ENCODE measurements around the gene ANXA6. TPM values are rescaled to one million over a fixed set of nuclear protein-coding genes. Genes with fewer than 3 reads are reported as not detected.
"Not testable (repeated sequence)": the region's sequence is repeated elsewhere in the genome, so short reads cannot be mapped to it uniquely, and the experiment has no call there.

ANXA6 gene
- total RNA-seq, 4 donors from 2014 or later = 91.6 to 164 (median 142) TPM

DNA sequence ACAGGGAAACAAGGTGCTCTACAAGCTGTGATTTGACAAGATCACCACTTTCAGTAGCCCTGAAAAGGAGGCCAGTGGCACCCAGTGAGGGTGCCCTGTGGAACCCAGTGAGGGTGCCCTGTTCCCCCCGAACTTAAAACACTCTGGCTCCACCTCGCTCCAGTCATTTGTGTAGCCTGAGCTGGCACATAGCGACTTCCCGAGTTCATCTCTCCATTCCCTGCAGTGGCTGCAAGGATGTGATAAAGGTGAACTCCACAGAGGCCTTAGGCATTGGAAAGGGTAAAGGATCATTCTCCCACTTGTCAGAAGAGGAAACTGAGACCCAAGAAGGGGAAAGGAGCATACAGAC, 21.9 kb upstream of the ANXA6 start:
- intact Hi-C loops (cut with DNase I; ENCODE audit: low total_unique reads) = loop anchor here (10.0 kb wide), 1 partner anchor 385 kb away; no protein-coding TSS in a partner anchor
- TF ChIP-seq POLR2A (IDR thresholded peaks at IDR 0.05) = no peak
- TF ChIP-seq, protein P1, sequence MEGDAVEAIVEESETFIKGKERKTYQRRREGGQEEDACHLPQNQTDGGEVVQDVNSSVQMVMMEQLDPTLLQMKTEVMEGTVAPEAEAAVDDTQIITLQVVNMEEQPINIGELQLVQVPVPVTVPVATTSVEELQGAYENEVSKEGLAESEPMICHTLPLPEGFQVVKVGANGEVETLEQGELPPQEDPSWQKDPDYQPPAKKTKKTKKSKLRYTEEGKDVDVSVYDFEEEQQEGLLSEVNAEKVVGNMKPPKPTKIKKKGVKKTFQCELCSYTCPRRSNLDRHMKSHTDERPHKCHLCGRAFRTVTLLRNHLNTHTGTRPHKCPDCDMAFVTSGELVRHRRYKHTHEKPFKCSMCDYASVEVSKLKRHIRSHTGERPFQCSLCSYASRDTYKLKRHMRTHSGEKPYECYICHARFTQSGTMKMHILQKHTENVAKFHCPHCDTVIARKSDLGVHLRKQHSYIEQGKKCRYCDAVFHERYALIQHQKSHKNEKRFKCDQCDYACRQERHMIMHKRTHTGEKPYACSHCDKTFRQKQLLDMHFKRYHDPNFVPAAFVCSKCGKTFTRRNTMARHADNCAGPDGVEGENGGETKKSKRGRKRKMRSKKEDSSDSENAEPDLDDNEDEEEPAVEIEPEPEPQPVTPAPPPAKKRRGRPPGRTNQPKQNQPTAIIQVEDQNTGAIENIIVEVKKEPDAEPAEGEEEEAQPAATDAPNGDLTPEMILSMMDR (IDR thresholded peaks at IDR 0.05 in 4 of 5, conservative IDR thresholded peaks at IDR 0.05 in 1 of 5) = no peak
- ATAC-seq (no peak), DNase-seq (no peak)
- H3K27me3 ChIP-seq = no peaks in the 10 kb centered on the region
- peaks cover 12 to 25% of the 10 kb centered on the region in 2 donors for H3K4me1 ChIP-seq
- peaks cover 0 to 28% of the 10 kb centered on the region in 2 donors for H3K36me3 ChIP-seq
- peak overlapping the region in 3 of 4 donors; percentile 0 to 70 (median 50) for H3K27ac ChIP-seq
- in situ Hi-C loops (cut with MboI; ENCODE audit: low sequenced_read_pairs in 4 of 4) = no loop called here
- H3K4me3 ChIP-seq = no peak overlapping the region
- no peaks in the 10 kb centered on the region for H3K9me3 ChIP-seq

DNA sequence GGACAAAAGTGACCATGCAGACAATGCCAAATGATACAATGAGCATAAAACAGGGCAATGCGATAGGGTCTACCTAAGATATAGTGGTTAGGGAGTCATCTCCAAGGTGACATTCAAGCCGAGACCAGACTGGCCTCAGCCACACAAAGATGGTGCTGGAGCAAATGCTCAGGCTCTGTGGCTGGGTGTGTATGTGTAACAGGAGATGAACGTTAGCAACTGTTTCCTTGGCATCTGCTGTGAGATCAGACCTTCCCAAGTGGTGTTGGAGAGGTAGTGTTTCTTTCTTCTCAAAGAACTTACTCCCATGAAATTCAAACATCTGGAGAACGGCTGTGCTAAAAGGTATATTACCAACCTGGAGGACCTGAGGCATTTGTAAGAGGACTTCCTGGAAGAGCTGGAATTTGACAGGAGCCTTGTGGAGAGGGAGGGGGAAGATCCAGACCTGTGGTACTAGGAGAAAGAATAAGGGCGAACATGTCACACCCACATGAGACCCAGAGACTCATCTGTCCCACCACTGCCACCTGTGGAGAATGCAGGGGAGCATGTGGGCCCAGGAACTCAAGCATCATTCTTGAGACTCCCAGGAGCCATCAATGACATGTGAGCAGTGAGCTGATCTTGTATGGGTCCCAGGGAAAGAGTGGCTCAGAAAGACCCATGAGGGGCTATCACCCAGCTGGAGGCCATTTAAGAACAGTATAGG, 21.4 kb upstream of the ANXA6 start:
- DNase-seq (no peak), ATAC-seq (peak; percentile 62 to 66)
- TF ChIP-seq, protein P1 (IDR thresholded peaks at IDR 0.05 in 4 of 5, conservative IDR thresholded peaks at IDR 0.05 in 1 of 5) = no peak
- TF ChIP-seq POLR2A (IDR thresholded peaks at IDR 0.05) = no peak
- Histone ChIP-seq H3K4me3 (no peak overlapping the region), H3K27ac (peak overlapping the region in 3 of 4 donors; percentile 0 to 70 (median 50)), H3K27me3 (no peaks in the 10 kb centered on the region), H3K36me3 (peaks cover 0 to 22% of the 10 kb centered on the region in 2 donors), H3K4me1 (peaks cover 16 to 25% of the 10 kb centered on the region in 2 donors), H3K9me3 (no peaks in the 10 kb centered on the region)
- intact Hi-C loops (cut with DNase I; ENCODE audit: low total_unique reads) (loop anchor here (10.0 kb wide), 1 partner anchor 384 kb away; no protein-coding TSS in a partner anchor), in situ Hi-C loops (cut with MboI; ENCODE audit: low sequenced_read_pairs in 4 of 4) (no loop called here)

DNA sequence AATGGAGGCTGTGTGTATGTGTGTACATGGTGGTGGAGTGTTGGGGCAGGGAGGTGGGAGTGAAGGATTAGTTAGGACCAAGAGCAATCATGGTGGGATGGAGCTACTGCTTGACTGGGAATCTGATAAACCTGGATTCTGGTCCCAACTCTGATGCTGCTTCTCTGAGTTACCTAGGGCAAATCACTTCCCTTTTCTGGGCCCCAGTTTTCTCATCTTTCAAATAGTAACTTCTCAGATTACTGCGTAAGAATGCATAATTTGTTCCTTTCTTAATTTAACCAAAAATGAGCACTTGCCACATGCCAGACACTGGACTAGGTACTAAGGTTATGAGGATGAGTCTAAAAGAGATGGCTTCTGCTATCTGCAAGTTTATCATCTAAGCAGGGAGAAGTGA, 20.8 kb upstream of the ANXA6 start:
- TF ChIP-seq, protein P1 (IDR thresholded peaks at IDR 0.05 in 4 of 5, conservative IDR thresholded peaks at IDR 0.05 in 1 of 5) = no peak
- TF ChIP-seq POLR2A (IDR thresholded peaks at IDR 0.05) = no peak
- Histone ChIP-seq H3K4me3 (no peak overlapping the region), H3K4me1 (peaks cover 19 to 25% of the 10 kb centered on the region in 2 donors), H3K36me3 (peaks cover 0 to 17% of the 10 kb centered on the region in 2 donors), H3K27ac (peak overlapping the region in 2 of 4 donors; percentile 50 to 70), H3K27me3 (no peaks in the 10 kb centered on the region), H3K9me3 (no peaks in the 10 kb centered on the region)
- DNase-seq (no peak), ATAC-seq (no peak)
- in situ Hi-C loops (cut with MboI; ENCODE audit: low sequenced_read_pairs in 4 of 4) = no loop called here
- intact Hi-C loops (cut with DNase I; ENCODE audit: low total_unique reads) = loop anchor here (10.0 kb wide), 1 partner anchor 384 kb away; no protein-coding TSS in a partner anchor

DNA sequence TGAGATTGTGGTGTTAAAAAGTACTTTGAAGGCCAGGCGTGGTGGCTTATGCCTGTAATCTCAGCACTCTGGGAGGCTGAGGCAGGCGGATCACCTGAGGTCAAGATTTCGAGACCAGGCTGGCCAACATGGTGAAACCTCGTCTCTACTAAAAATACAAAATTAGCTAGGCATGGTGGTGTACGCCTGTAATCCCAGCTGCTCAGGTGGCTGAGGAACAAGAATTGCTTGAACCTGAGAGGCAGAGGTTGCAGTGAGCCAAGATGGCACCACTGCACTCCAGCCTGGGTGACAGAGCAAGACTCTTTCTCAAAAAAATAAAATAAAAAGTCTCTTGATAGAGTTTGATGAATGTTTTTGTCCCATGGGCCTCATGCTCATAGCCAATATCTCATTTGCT, 18.7 kb upstream of the ANXA6 start:
- intact Hi-C loops (cut with DNase I; ENCODE audit: low total_unique reads) = loop anchor here (10.0 kb wide), 1 partner anchor 381 kb away; no protein-coding TSS in a partner anchor
- H3K4me3 ChIP-seq; H3K27me3 ChIP-seq; H3K9me3 ChIP-seq; in situ Hi-C loops (cut with MboI; ENCODE audit: low sequenced_read_pairs in 4 of 4): not testable (repeated sequence)
- Histone ChIP-seq H3K4me1 (peaks cover 19 to 25% of the 10 kb centered on the region in 2 donors), H3K36me3 (peaks cover 0 to 13% of the 10 kb centered on the region in 2 donors), H3K27ac (peak overlapping the region in 3 of 4 donors; percentile 0 to 74 (median 70))
- DNase-seq = peak in 1 of 2 donors; percentile 75
- ATAC-seq = peak; percentile 18 to 52

DNA sequence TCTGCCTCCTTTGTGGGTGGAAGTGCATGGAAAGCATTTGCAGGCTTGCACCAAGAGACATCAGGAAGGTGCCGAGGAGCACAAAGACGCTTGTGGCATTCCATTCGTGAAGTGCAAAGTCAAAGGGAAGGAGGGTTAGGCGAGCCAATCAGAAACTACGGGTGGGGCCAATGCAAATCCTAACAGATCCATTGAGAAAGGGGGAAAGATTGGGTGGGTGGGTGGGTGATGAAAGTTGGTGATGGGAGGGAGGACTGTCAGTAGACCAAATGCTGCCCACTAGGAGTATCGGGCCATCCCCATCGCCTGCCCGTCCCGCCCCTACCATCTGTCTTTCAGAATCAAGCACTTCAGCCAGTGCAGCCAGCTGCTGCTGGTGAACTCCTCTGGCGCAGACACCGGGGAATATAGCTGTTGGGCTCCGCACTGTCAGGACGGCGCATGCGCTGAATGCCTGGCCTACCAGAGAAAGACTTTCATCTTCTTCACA, 17.1 kb upstream of the ANXA6 start:
- TF ChIP-seq, protein P1 (IDR thresholded peaks at IDR 0.05 in 4 of 5, conservative IDR thresholded peaks at IDR 0.05 in 1 of 5) = no peak
- TF ChIP-seq POLR2A (IDR thresholded peaks at IDR 0.05) = no peak
- DNase-seq (peak in 1 of 2 donors; percentile 68), ATAC-seq (peak; percentile 28 to 60)
- peaks cover 19 to 25% of the 10 kb centered on the region in 2 donors for H3K4me1 ChIP-seq
- in situ Hi-C loops (cut with MboI; ENCODE audit: low sequenced_read_pairs in 4 of 4) (no loop called here), intact Hi-C loops (cut with DNase I; ENCODE audit: low total_unique reads) (loop anchor here (10.0 kb wide), 1 partner anchor 380 kb away; no protein-coding TSS in a partner anchor)
- H3K36me3 ChIP-seq = peaks cover 0 to 6% of the 10 kb centered on the region in 2 donors
- no peaks in the 10 kb centered on the region for H3K27me3 ChIP-seq
- H3K4me3 ChIP-seq = no peak overlapping the region
- peak overlapping the region in 3 of 4 donors; percentile 25 to 74 (median 70) for H3K27ac ChIP-seq
- no peaks in the 10 kb centered on the region for H3K9me3 ChIP-seq

Data from gastrocnemius medialis (tissue), 4 donors.